GM19395 (cell line): Measurements from ENCODE around the gene EIF4G1.
A peak's percentile ranks its signal among the peaks of the same experiment; 100 is the strongest.

ENCODE experiments used
- ATAC-seq: cut with Tn5 transposase; IDR thresholded peaks from one replicate; pipeline ENCODE4 v1.9.1; 2021; ENCODE audit warnings: mild to moderate bottlenecking, moderate library complexity; ENCODE audit not compliant: unreplicated experiment

The EIF4G1 gene

GRCh38 chr3:184306341-184306972 lies 7.9 kb upstream of the EIF4G1 start:
- ATAC-seq, result no peak

GRCh38 chr3:184307915-184308314 lies 6.5 kb upstream of the EIF4G1 start:
- no peak for ATAC-seq

DNA sequence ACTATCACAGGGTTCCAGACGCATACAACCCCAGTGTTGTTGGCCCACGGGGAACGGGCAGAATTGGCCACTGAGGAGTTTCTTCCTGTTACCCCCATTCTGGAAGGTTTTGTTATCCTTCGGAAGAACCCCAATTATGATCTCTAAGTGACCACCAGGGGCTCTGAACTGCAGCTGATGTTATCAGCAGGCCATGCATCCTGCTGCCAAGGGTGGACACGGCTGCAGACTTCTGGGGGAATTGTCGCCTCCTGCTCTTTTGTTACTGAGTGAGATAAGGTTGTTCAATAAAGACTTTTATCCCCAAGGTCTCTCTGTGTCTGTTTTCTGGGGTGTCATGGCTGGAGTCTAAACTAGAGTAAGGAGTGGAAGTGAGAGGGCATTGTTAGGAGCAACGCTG lies 5.7 kb upstream of the EIF4G1 start:
- no peak for ATAC-seq

GRCh38 chr3:184311633-184312032 lies 2.8 kb upstream of the EIF4G1 start:
- no peak for ATAC-seq

- peak; percentile 53 for ATAC-seq
Observed at GRCh38 chr3:184314700-184315542, 515 bp downstream of the EIF4G1 start.

DNA sequence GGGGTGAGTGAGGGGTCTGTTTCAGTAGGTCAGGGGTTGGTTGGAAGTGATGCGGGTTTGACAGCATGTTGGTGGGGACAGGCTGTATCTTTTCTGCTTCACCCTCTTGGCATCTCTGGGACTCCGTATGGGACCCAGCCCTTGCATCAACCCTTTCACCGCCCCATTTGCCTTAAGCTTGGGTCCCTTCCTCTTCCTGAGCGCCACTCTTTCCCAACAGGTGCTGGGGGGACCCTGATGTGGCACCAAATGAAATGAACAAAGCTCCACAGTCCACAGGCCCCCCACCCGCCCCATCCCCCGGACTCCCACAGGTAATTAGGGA lies 1.1 kb downstream of the EIF4G1 start:
- ATAC-seq, result peak; percentile 18

DNA sequence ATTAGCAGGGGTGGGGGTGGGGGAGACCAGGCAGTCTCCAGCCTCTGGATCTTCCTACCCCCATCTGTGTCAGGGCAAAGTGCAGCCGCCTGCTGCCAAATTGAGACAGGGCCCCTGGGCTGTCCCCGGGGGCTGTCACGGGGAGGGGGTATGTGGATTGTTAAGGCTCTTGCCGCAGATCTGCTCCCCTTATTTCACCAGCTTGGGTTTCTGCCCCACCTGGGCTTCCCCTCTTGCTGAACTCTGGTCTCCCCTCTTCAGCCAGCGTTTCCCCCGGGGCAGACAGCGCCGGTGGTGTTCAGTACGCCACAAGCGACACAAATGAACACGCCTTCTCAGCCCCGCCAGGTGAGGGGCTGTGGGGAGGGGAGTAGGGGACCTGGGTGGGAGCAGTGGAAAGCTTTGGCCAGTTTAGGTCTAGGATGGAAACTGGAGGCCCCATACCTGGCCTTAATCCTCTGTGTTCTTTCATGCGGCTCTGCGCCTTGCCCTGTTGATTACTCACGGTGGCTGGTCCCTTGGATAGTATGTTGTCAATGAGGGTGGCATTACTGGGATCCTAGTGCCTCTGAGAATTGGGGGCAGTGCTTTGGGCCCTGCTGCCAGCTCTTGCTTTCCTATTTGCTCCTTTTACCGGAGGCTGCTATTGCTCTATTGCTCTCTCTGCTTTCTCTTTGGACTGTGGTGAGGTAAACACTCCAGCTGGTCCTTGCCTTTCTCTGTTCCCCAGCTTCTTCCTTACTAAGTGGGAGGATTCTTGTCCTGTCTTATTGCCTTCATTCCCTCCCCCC lies 1.7 kb downstream of the EIF4G1 start:
- ATAC-seq, result no peak

GRCh38 chr3:184316792-184317191 lies 2.4 kb downstream of the EIF4G1 start:
- no peak for ATAC-seq

- ATAC-seq, result no peak
Observed at GRCh38 chr3:184317201-184317600, 2.8 kb downstream of the EIF4G1 start.

DNA sequence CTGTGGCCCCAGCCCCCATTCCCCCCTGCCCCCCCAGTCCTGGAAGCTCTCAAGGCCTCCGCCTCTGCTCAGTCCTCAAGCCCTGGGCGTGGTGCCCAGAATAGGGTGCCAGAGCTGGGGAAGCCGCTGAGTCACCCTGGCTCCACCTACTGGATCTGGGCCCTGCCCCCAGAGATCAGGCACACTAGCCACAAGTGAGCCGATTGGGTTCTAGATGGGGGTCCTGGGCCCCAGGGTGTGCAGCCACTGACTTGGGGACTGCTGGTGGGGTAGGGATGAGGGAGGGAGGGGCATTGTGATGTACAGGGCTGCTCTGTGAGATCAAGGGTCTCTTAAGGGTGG lies 5.7 kb downstream of the EIF4G1 start:
- no peak for ATAC-seq

- no peak for ATAC-seq
Observed at GRCh38 chr3:184321666-184322065, 7.3 kb downstream of the EIF4G1 start.

GRCh38 chr3:184322731-184323487 lies 8.5 kb downstream of the EIF4G1 start:
- ATAC-seq, result no peak

- no peak for ATAC-seq
Observed at GRCh38 chr3:184323696-184324095, 9.3 kb downstream of the EIF4G1 start.

- no peak for ATAC-seq
Observed at GRCh38 chr3:184325269-184325668, 10.9 kb downstream of the EIF4G1 start.

DNA sequence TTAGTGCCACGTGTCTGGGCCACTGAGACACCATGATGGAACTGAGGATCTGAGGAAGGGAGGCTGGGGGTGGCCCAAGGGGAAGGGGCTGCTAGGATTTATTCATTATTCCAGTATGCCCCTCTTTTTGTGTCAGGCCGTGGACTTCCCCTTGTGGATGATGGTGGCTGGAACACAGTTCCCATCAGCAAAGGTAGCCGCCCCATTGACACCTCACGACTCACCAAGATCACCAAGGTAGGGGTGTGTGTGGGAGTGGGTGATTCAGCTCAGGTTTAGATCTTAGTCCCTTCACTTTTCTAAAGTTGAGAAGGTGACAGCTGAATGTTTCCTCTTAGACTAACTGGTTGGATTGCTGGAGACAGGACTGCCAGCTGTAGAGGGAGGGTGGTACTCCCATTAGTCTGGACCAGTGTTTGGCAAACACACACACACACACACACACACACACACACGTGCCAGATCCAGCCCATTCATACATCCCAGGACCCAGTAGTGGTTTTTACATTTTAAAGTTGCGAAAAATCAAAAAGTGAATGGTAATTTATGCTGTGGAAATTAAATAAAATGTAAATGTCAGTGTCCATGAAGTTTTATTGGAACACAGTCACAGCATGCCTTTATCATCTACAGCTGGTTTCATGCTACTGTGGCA lies 11.4 kb downstream of the EIF4G1 start:
- no peak for ATAC-seq

DNA sequence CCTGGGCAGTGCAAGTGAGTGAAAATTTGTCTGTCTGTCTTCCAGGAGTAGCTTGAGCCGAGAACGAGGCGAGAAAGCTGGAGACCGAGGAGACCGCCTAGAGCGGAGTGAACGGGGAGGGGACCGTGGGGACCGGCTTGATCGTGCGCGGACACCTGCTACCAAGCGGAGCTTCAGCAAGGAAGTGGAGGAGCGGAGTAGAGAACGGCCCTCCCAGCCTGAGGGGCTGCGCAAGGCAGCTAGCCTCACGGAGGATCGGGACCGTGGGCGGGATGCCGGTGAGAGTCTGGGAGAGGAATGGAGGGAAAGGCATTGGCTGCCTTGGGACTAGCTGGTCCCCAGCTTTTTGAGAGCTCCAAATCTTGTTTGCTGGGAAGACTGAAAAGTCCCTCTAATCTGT lies 12.8 kb downstream of the EIF4G1 start:
- no peak for ATAC-seq

DNA sequence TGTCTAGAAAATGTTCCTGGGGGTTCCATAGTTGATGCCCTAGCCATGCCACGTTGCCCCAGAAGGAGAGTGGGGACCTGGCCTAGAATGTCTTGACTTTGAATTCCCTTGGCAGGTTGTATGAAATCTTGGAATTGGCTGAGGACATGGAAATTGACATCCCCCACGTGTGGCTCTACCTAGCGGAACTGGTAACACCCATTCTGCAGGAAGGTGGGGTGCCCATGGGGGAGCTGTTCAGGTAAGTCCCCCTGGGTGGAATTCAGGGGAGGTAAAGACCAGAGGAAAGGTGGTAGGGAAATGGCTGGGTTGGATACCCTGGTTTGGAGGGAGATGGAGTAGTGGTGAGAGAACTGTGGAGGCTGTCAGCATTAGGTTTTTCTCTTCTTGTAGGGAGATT lies 14.1 kb downstream of the EIF4G1 start:
- no peak for ATAC-seq

GRCh38 chr3:184332370-184333090 lies 18.1 kb downstream of the EIF4G1 start:
- no peak for ATAC-seq

DNA sequence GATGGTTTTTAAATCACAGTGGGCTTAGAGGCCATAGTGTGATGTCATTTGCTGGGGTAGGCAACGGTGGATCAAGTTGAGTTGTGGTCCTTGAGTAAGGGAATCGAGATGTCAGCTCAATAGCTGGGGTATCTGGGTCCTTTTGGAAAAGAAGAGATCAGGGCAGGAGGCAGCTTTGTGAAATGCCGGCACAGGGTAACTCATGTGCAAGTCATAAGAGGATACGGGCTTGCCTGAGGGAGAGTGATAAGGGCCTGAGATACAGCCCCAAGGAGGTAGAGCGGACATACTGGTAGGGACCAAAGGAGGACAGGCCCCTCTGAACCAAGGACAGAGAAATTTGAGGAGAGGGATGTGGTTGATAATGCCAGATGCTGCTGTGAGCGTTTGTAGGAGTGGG lies 18.8 kb downstream of the EIF4G1 start:
- no peak for ATAC-seq

GRCh38 chr3:184333700-184334099 lies 19.3 kb downstream of the EIF4G1 start:
- no peak for ATAC-seq
